Liver (tissue), 9 donors: ENCODE measurements around the gene METTL8. TPM values are rescaled to one million over a fixed set of nuclear protein-coding genes. Genes with fewer than 3 reads are reported as not detected.

ENCODE experiments used
- DNase-seq: peaks from one replicate; pipeline ENCODE4 v3.0.0-alpha.2; 2017; ENCODE audit warnings: low spot score
- H3K27ac ChIP-seq, 2 donors: one replicate each; pipeline ENCODE4 v1.7.0; 2013; ENCODE audit warnings: inconsistent platforms in 2 of 2, low read length in 2 of 2, control low read depth in 1 of 2, low read depth in 1 of 2, mild to moderate bottlenecking in 1 of 2
- H3K27me3 ChIP-seq, 4 donors: one replicate each; pipeline versions ENCODE4 v1.6.1 to v1.7.0; 2013; ENCODE audit warnings: low read length in 3 of 4, inconsistent platforms in 1 of 4, mild to moderate bottlenecking in 1 of 4, moderate library complexity in 1 of 4; ENCODE audit not compliant: control insufficient read depth in 4 of 4, insufficient read depth in 4 of 4
- H3K36me3 ChIP-seq, 4 donors: one replicate each; pipeline versions ENCODE4 v1.6.1 to v1.7.0; 2013; ENCODE audit warnings: low read length in 3 of 4, mild to moderate bottlenecking in 3 of 4, low read depth in 1 of 4, moderate library complexity in 1 of 4; ENCODE audit not compliant: control insufficient read depth in 4 of 4, insufficient read depth in 3 of 4
- H3K4me1 ChIP-seq, 4 donors: one replicate each; pipeline versions ENCODE4 v1.6.1 to v1.7.0; 2013; ENCODE audit warnings: low read length in 3 of 4, mild to moderate bottlenecking in 3 of 4, moderate library complexity in 1 of 4; ENCODE audit not compliant: control insufficient read depth in 4 of 4, insufficient read depth in 4 of 4
- H3K4me3 ChIP-seq, 3 donors: one replicate each; pipeline versions ENCODE4 v1.6.1 to v1.7.0; 2013; ENCODE audit warnings: low read length in 3 of 3, control low read depth in 1 of 3, low read depth in 1 of 3, mild to moderate bottlenecking in 1 of 3
- H3K9ac ChIP-seq, 2 donors: one replicate each; pipeline ENCODE4 v1.7.0; 2013; ENCODE audit warnings: low read length in 2 of 2, mild to moderate bottlenecking in 2 of 2, moderate library complexity in 2 of 2, control low read depth in 1 of 2, low read depth in 1 of 2
- H3K9me3 ChIP-seq, 4 donors: one replicate each; pipeline versions ENCODE4 v1.6.1 to v1.7.0; 2013; ENCODE audit warnings: low read length in 3 of 4; ENCODE audit not compliant: control insufficient read depth in 4 of 4
- EGR1 ChIP-seq, 2 donors: IDR thresholded peaks; 2 replicates each; pipeline ENCODE4 v1.6.1; 2016 to 2018; ENCODE audit warnings: antibody characterized with exemption in 2 of 2, low read depth in 2 of 2
- FOXA2 ChIP-seq: IDR thresholded peaks from 2 replicates; pipeline ENCODE4 v1.6.1; 2016; ENCODE audit warnings: antibody characterized with exemption
- HNF4A ChIP-seq, 2 donors: conservative IDR thresholded peaks; 2 replicates each; pipeline ENCODE4 v1.6.1; 2016; ENCODE audit warnings: antibody characterized with exemption in 2 of 2, mild to moderate bottlenecking in 2 of 2
- JUND ChIP-seq, 2 donors: IDR thresholded peaks; 2 replicates each; pipeline ENCODE4 v1.6.1; 2016; ENCODE audit warnings: antibody characterized with exemption in 2 of 2
- RAD21 ChIP-seq, 2 donors: IDR thresholded peaks; 2 replicates each; pipeline ENCODE4 v1.6.1; 2016; ENCODE audit warnings: antibody characterized with exemption in 2 of 2, mild to moderate bottlenecking in 2 of 2
- REST ChIP-seq: IDR thresholded peaks from 2 replicates; pipeline ENCODE4 v1.6.1; 2016; ENCODE audit warnings: antibody characterized with exemption, mild to moderate bottlenecking
- SP1 ChIP-seq: IDR thresholded peaks from 2 replicates; pipeline ENCODE4 v1.6.1; 2018; ENCODE audit warnings: antibody characterized with exemption, mild to moderate bottlenecking
- TAF1 ChIP-seq: conservative IDR thresholded peaks from 2 replicates; pipeline ENCODE4 v1.6.1; 2016; ENCODE audit warnings: antibody characterized with exemption, mild to moderate bottlenecking
- WGBS: extraction: QIAGEN DNeasy Blood & Tissue Kit; methylation state at CpG from one replicate; pipeline ENCODE4 v1.1.7; 2013; 5-methylcytosine and 5-hydroxymethylcytosine counted together
- polyA plus RNA-seq, 2 donors: library from polyadenylated mRNA; stranded (reverse) in 1 of 2; unstranded in 1 of 2; fragments of 200-250 nt in 1 of 2; fragments of >200 nt in 1 of 2; fragmentation: Nextera tagmentation in 1 of 2; extraction: Ambion mirVana in 1 of 2; gene quantifications; one replicate each; pipeline versions ENCODE4 v1.2.1 to v1.2.3, GENCODE V29; 2013 to 2015
- total RNA-seq, 2 donors: library from RNA; depleted of rRNA; stranded (reverse); fragments of >200 nt; gene quantifications; one replicate each; pipeline ENCODE4 v1.2.3, GENCODE V29; 2014
- TF ChIP-seq, protein P1 (sequence below): fragments of 150-350 bp; IDR thresholded peaks from 2 replicates; pipeline ENCODE4 v1.5.1; 2017; ENCODE audit warnings: improper control_type of control experiment, low read depth, low read length; ENCODE audit not compliant: missing input control
- TF ChIP-seq, protein P2 (sequence below): IDR thresholded peaks from 2 replicates; pipeline ENCODE4 v1.6.1; 2016; ENCODE audit warnings: antibody characterized with exemption
- TF ChIP-seq, protein P3 (sequence below): IDR thresholded peaks from 2 replicates; pipeline ENCODE4 v1.6.1; 2016; ENCODE audit warnings: antibody characterized with exemption
- donor health status: healthy.
- donor health status: healthy.
- donor health status: healthy.
- donor health status: healthy.
- donor health status: healthy.

METTL8 gene
- total and polyA plus RNA-seq, 4 donors: 3.6 to 8.1 (median 5.9) TPM

- Histone ChIP-seq H3K27me3 (no peaks in the 10 kb centered on the region), H3K9me3 (peaks cover 0 to 5% (median 0%) of the 10 kb centered on the region in 4 donors), H3K9ac (no peak overlapping the region), H3K4me1 (no peaks in the 10 kb centered on the region), H3K27ac (no peak overlapping the region), H3K4me3 (no peak overlapping the region), H3K36me3 (no peaks in the 10 kb centered on the region)
- DNase-seq: no peak
- WGBS: 76% methylated on average over 3 of the region's 3 CpGs
- no peak for TF ChIP-seq TAF1
- no peak for TF ChIP-seq FOXA2
- TF ChIP-seq, protein P1, sequence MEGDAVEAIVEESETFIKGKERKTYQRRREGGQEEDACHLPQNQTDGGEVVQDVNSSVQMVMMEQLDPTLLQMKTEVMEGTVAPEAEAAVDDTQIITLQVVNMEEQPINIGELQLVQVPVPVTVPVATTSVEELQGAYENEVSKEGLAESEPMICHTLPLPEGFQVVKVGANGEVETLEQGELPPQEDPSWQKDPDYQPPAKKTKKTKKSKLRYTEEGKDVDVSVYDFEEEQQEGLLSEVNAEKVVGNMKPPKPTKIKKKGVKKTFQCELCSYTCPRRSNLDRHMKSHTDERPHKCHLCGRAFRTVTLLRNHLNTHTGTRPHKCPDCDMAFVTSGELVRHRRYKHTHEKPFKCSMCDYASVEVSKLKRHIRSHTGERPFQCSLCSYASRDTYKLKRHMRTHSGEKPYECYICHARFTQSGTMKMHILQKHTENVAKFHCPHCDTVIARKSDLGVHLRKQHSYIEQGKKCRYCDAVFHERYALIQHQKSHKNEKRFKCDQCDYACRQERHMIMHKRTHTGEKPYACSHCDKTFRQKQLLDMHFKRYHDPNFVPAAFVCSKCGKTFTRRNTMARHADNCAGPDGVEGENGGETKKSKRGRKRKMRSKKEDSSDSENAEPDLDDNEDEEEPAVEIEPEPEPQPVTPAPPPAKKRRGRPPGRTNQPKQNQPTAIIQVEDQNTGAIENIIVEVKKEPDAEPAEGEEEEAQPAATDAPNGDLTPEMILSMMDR: no peak
- TF ChIP-seq HNF4A (conservative IDR thresholded peaks at IDR 0.05): no peak
- no peak for TF ChIP-seq REST
- TF ChIP-seq, protein P2, sequence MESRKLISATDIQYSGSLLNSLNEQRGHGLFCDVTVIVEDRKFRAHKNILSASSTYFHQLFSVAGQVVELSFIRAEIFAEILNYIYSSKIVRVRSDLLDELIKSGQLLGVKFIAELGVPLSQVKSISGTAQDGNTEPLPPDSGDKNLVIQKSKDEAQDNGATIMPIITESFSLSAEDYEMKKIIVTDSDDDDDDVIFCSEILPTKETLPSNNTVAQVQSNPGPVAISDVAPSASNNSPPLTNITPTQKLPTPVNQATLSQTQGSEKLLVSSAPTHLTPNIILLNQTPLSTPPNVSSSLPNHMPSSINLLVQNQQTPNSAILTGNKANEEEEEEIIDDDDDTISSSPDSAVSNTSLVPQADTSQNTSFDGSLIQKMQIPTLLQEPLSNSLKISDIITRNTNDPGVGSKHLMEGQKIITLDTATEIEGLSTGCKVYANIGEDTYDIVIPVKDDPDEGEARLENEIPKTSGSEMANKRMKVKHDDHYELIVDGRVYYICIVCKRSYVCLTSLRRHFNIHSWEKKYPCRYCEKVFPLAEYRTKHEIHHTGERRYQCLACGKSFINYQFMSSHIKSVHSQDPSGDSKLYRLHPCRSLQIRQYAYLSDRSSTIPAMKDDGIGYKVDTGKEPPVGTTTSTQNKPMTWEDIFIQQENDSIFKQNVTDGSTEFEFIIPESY: no peak
- no peak for TF ChIP-seq JUND (IDR thresholded peaks at IDR 0.05)
- no peak for TF ChIP-seq SP1
- TF ChIP-seq RAD21 (IDR thresholded peaks at IDR 0.05): no peak
- TF ChIP-seq, protein P3, sequence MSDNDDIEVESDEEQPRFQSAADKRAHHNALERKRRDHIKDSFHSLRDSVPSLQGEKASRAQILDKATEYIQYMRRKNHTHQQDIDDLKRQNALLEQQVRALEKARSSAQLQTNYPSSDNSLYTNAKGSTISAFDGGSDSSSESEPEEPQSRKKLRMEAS: no peak
- no peak for TF ChIP-seq EGR1 (IDR thresholded peaks at IDR 0.05; ENCODE audit: low read depth in 2 of 2)
These were observed 12.8 kb downstream of the METTL8 start for GRCh38 chr2:171420728-171421563.

DNA sequence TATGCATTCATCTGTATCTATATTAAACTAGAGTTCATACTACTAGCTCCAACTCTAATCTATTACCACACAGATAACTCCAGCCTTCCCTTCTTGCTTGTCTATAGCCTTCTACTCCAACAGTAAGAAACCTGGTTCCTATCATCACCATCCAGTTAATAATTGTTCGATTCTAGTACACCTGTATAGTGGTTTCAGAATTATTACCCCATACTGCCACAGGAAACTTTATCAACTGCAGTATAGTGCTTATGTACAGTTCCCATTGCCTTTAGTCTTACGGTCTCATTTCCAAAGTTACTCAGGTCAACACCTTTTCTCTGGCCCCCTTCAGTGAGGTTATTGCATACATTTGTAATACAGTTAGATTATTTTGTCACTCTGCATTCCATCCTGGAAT, 14.5 kb downstream of the METTL8 start:
- peaks cover 0 to 5% (median 0%) of the 10 kb centered on the region in 4 donors for H3K9me3 ChIP-seq
- no peak overlapping the region for H3K4me3 ChIP-seq
- TF ChIP-seq, protein P3: no peak
- TF ChIP-seq JUND (IDR thresholded peaks at IDR 0.05): no peak
- H3K27ac ChIP-seq: no peak overlapping the region
- H3K4me1 ChIP-seq: peaks cover 0 to 3% (median 0%) of the 10 kb centered on the region in 4 donors
- H3K9ac ChIP-seq: no peak overlapping the region
- H3K27me3 ChIP-seq: no peaks in the 10 kb centered on the region
- WGBS: 90% methylated on average over 2 of the region's 2 CpGs
- DNase-seq: no peak
- H3K36me3 ChIP-seq: no peaks in the 10 kb centered on the region
